A549 (cell line): Measurements from ENCODE around the gene BRCA2. TPM values are rescaled to one million over a fixed set of nuclear protein-coding genes. Genes with fewer than 3 reads are reported as not detected.

ENCODE experiments used
- ATAC-seq, 2 experiments: fragments of 200-7000 bp in 1 of 2; fragments of >200 bp in 1 of 2; cut with Nextera tagmentation in 1 of 2; cut with Tn5 transposase in 1 of 2; 3 replicates each; pipeline versions ENCODE4 v1.8.0 to v1.9.1; 2018 to 2020; ENCODE audit warnings: mild to moderate bottlenecking in 1 of 2, moderate library complexity in 1 of 2
- CTCF ChIA-PET: fragments of 300-600 bp; sonication (Branson Sonifier 250); formaldehyde crosslinking; extraction: SDS; loops from one replicate; lab custom pipeline; 2021; ENCODE audit warnings: antibody characterized with exemption, inconsistent platforms; lab: Yijun Ruan, JAX
- POLR2A ChIA-PET: fragments of 350-600 bp; formaldehyde crosslinking; extraction: SDS; loops from one replicate; lab custom pipeline; 2021; ENCODE audit warnings: antibody characterized with exemption, inconsistent platforms; lab: Yijun Ruan, JAX
- DNase-seq, 2 experiments: peaks; one replicate each; pipeline versions ENCODE4 v3.0.0 to v3.0.0-alpha.2; 2011 to 2016; ENCODE audit warnings: low read depth in 1 of 2, low spot score in 1 of 2
- FAIRE-seq: peaks from 2 replicates; lab custom pipeline; 2011; peaks lifted over from hg19 to GRCh38; lab: Jason Lieb, UNC
- H3K27ac ChIP-seq, 2 experiments: fragments of >200 bp; sonication (Bioruptor Twin); formaldehyde crosslinking; 3 replicates each; pipeline ENCODE4 v1.5.1; 2016 to 2017
- H3K4me1 ChIP-seq: fragments of >200 bp; sonication (Bioruptor Twin); formaldehyde crosslinking; 3 replicates; pipeline ENCODE4 v1.6.1; 2016
- H3K4me2 ChIP-seq: fragments of >200 bp; sonication (Bioruptor Twin); formaldehyde crosslinking; 3 replicates; pipeline ENCODE4 v1.6.1; 2016
- H3K4me3 ChIP-seq: fragments of >200 bp; sonication (Bioruptor Twin); formaldehyde crosslinking; 3 replicates; pipeline ENCODE4 v1.5.1; 2016
- H3K9me3 ChIP-seq: fragments of >200 bp; sonication (Bioruptor Twin); formaldehyde crosslinking; 3 replicates; pipeline ENCODE4 v1.6.1; 2016
- CBX2 ChIP-seq: fragments of 200-600 bp; sonication (generic); IDR thresholded peaks from 2 replicates; pipeline ENCODE4 v1.6.1; 2016; ENCODE audit warnings: low read depth, mild to moderate bottlenecking, borderline replicate concordance
- CEBPB ChIP-seq, 2 experiments: fragments of >200 bp in 1 of 2; sonication (Bioruptor Twin) in 1 of 2; formaldehyde crosslinking in 1 of 2; IDR thresholded peaks; 2 replicates each; pipeline ENCODE4 v1.6.1; 2012 to 2016
- CHD2 ChIP-seq: fragments of 150-350 bp; IDR thresholded peaks from 2 replicates; pipeline ENCODE4 v1.6.1; 2014; ENCODE audit warnings: low read length; ENCODE audit not compliant: partially characterized antibody
- EHF ChIP-seq: fragments of 250-450 bp; sonication (Bioruptor Pico); IDR thresholded peaks from 2 replicates; pipeline ENCODE4 v1.5.0; 2020; ENCODE audit warnings: mild to moderate bottlenecking
- FOXS1 ChIP-seq: fragments of 250-450 bp; sonication (Bioruptor Pico); IDR thresholded peaks from 2 replicates; pipeline ENCODE4 v1.5.0; 2020; ENCODE audit warnings: mild to moderate bottlenecking, moderate library complexity
- HDAC2 ChIP-seq: fragments of 200-600 bp; sonication (generic); IDR thresholded peaks from 2 replicates; pipeline ENCODE4 v1.6.1; 2016
- HES2 ChIP-seq: fragments of >200 bp; sonication (Bioruptor Twin); formaldehyde crosslinking; IDR thresholded peaks from 2 replicates; pipeline ENCODE4 v1.6.1; 2016
- HEYL ChIP-seq: fragments of 250-450 bp; sonication (Bioruptor Pico); IDR thresholded peaks from 2 replicates; pipeline ENCODE4 v1.8.0; 2021; ENCODE audit warnings: mild to moderate bottlenecking, moderate library complexity
- MYC ChIP-seq: IDR thresholded peaks from 2 replicates; pipeline ENCODE4 v1.6.1; 2012; ENCODE audit warnings: mild to moderate bottlenecking, inconsistent platforms, low read length, improper control_type of control experiment, borderline replicate concordance
- NFE2L2 ChIP-seq: fragments of 150-350 bp; conservative IDR thresholded peaks from 2 replicates; pipeline ENCODE4 v1.6.1; 2014; ENCODE audit warnings: low read length
- NPAS2 ChIP-seq: fragments of 250-450 bp; sonication (Bioruptor Pico); IDR thresholded peaks from 2 replicates; pipeline ENCODE4 v1.8.0; 2022; ENCODE audit warnings: mild to moderate bottlenecking, moderate library complexity, borderline replicate concordance
- PHF8 ChIP-seq: fragments of 200-600 bp; sonication (generic); IDR thresholded peaks from 2 replicates; pipeline ENCODE4 v1.6.1; 2016; ENCODE audit warnings: low read depth, mild to moderate bottlenecking, antibody characterized with exemption, moderate library complexity, borderline replicate concordance
- POLR2AphosphoS2 ChIP-seq: conservative IDR thresholded peaks from 2 replicates; pipeline ENCODE4 v1.6.1; 2012; ENCODE audit warnings: low read length, improper control_type of control experiment, inconsistent platforms
- RAD21 ChIP-seq, 2 experiments: fragments of >200 bp in 1 of 2; sonication (Bioruptor Twin) in 1 of 2; formaldehyde crosslinking in 1 of 2; IDR thresholded peaks in 1 of 2; conservative IDR thresholded peaks in 1 of 2; 2 replicates in 1 of 2; 3 replicates in 1 of 2; pipeline ENCODE4 v1.6.1; 2012 to 2018; ENCODE audit warnings: inconsistent platforms in 1 of 2
- RARB ChIP-seq: fragments of 250-450 bp; sonication (Bioruptor Pico); IDR thresholded peaks from 2 replicates; pipeline ENCODE4 v1.8.0; 2021; ENCODE audit warnings: mild to moderate bottlenecking, moderate library complexity
- SMC3 ChIP-seq: fragments of >200 bp; sonication (Bioruptor Twin); formaldehyde crosslinking; IDR thresholded peaks from 3 replicates; pipeline ENCODE4 v1.6.1; 2018; ENCODE audit warnings: inconsistent platforms
- USF2 ChIP-seq: fragments of 450-650 bp; IDR thresholded peaks from 2 replicates; pipeline ENCODE4 v1.6.1; 2014; ENCODE audit warnings: antibody characterized with exemption
- ZFP36 ChIP-seq: fragments of 450-650 bp; IDR thresholded peaks from 2 replicates; pipeline ENCODE4 v1.6.1; 2014; ENCODE audit warnings: borderline replicate concordance; ENCODE audit not compliant: partially characterized antibody
- ZNF302 ChIP-seq: fragments of 250-450 bp; sonication (Bioruptor Pico); IDR thresholded peaks from 2 replicates; pipeline ENCODE4 v1.9.0; 2021; ENCODE audit warnings: inconsistent platforms, mild to moderate bottlenecking, moderate library complexity
- WGBS: methylation state at CpG from one replicate; pipeline ENCODE4 v1.1.6; 2017; ENCODE audit errors: missing lambda C conversion rate; 5-methylcytosine and 5-hydroxymethylcytosine counted together
- polyA plus RNA-seq, 4 experiments: library from polyadenylated mRNA; depleted of rRNA in 3 of 4; stranded (reverse); fragments of >200 nt; fragmentation: RNase III in 1 of 4; extraction: RNeasy Plus Mini Kit Qiagen cat#74134 plus additional on column Dnase treatment in 1 of 4; gene quantifications; 2 replicates in 3 of 4; 3 replicates in 1 of 4; pipeline ENCODE4 v1.2.3, GENCODE V29; 2011 to 2017
- TF ChIP-seq, protein P1 (sequence below): fragments of >200 bp; sonication (Bioruptor Twin); formaldehyde crosslinking; IDR thresholded peaks from 3 replicates; pipeline ENCODE4 v1.5.1; 2016

The BRCA2 gene
- polyA plus RNA-seq, 2 of the 4 experiments (the other 2 are of a cell fraction): 2.6 to 4.6 TPM

- ATAC-seq (peak; percentile 81 to 92), DNase-seq (peak; percentile 5 to 49)
Observed at GRCh38 chr13:32310134-32310706, 5.1 kb upstream of the BRCA2 start.

DNA sequence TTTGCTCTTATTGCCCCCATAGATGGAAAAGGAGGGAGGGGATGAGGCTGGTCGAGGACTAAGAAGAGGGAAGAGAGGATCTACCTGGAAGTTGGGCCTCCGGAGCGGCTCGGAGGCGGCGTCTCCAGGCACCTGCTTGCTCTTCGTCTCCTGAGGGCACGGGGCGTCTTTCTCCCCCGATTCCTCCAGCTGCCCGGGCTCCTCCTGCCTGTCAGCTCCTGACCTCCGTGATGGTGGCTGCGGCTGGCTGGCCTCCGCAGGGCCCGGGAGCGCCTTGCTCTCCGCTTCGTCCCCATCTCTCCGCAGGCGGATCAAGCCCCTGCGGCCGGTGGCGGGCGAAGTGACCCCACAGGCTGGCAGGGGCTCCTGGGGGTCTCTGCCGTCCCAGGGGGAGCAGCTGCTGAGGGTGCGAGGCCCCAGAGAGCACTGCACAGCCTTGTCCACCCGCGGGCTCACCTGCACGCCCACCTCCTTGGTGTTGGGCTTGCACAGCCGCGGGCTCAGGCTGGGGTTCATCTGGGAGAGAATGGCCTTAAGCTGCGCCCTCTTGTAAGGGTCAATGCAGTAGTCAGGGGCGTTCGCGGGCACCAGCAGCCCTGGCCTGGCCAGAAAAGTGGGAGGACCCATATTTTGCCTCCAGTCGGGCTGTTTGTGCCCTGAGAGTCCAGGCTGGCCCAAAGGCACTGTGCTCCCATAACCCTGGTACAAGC is 4.0 kb upstream of the BRCA2 start:
- no peak overlapping the region for H3K4me3 ChIP-seq
- no peaks in the 10 kb centered on the region for H3K9me3 ChIP-seq
- H3K4me1 ChIP-seq: peaks cover 3% of the 10 kb centered on the region; the same call in 1 of the 3 replicates
- 76% methylated on average over 18 of the region's 36 CpGs for WGBS
- ATAC-seq (no peak), DNase-seq (no peak), FAIRE-seq (no peak)
- no peak overlapping the region for H3K27ac ChIP-seq
- no peak overlapping the region for H3K4me2 ChIP-seq
- CTCF ChIA-PET: interaction anchor here (1.2 to 2.1 kb wide), 4 partner anchors 9 to 406 kb away, joined by 4 to 13 read pairs (median 6); no protein-coding TSS in a partner anchor
- POLR2A ChIA-PET: no interaction called here
- TF ChIP-seq CHD2: no peak
- TF ChIP-seq ZFP36: no peak
- no peak for TF ChIP-seq ZNF302 (CRISPR knock-in tag)
- TF ChIP-seq FOXS1 (CRISPR knock-in tag): no peak
- no peak for TF ChIP-seq HES2
- TF ChIP-seq, protein P1, sequence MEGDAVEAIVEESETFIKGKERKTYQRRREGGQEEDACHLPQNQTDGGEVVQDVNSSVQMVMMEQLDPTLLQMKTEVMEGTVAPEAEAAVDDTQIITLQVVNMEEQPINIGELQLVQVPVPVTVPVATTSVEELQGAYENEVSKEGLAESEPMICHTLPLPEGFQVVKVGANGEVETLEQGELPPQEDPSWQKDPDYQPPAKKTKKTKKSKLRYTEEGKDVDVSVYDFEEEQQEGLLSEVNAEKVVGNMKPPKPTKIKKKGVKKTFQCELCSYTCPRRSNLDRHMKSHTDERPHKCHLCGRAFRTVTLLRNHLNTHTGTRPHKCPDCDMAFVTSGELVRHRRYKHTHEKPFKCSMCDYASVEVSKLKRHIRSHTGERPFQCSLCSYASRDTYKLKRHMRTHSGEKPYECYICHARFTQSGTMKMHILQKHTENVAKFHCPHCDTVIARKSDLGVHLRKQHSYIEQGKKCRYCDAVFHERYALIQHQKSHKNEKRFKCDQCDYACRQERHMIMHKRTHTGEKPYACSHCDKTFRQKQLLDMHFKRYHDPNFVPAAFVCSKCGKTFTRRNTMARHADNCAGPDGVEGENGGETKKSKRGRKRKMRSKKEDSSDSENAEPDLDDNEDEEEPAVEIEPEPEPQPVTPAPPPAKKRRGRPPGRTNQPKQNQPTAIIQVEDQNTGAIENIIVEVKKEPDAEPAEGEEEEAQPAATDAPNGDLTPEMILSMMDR: no peak
- TF ChIP-seq USF2: no peak
- no peak for TF ChIP-seq CBX2
- no peak for TF ChIP-seq NPAS2 (CRISPR knock-in tag)
- TF ChIP-seq MYC: no peak
- no peak for TF ChIP-seq CEBPB (IDR thresholded peaks at IDR 0.05)
- TF ChIP-seq PHF8: no peak
- TF ChIP-seq POLR2AphosphoS2: no peak
- no peak for TF ChIP-seq RARB (CRISPR knock-in tag)
- no peak for TF ChIP-seq EHF (CRISPR knock-in tag)
- TF ChIP-seq HDAC2: no peak
- no peak for TF ChIP-seq NFE2L2
- TF ChIP-seq HEYL (CRISPR knock-in tag): no peak

More at GRCh38 chr13:32310134-32310706, 5.1 kb upstream of the BRCA2 start:
- TF ChIP-seq, protein P1: peak; percentile 63
- TF ChIP-seq HEYL (CRISPR knock-in tag) (no peak), RAD21 (conservative IDR thresholded peaks at IDR 0.05 in 1 of 2, IDR thresholded peaks at IDR 0.05 in 1 of 2) (peak; percentile 45 to 61; a peak in 4 of 5 replicates), SMC3 (peak; percentile 67)
- CTCF ChIA-PET: interaction anchor here (1.2 to 2.1 kb wide), 2 partner anchors 8 to 401 kb away, joined by 4 to 13 read pairs; no protein-coding TSS in a partner anchor
- Histone ChIP-seq H3K4me3 (no peak overlapping the region), H3K4me2 (peak overlapping the region; percentile 64), H3K4me1 (peaks cover 3% of the 10 kb centered on the region; the same call in 1 of the 3 replicates), H3K9me3 (no peaks in the 10 kb centered on the region), H3K27ac (no peak overlapping the region)
- WGBS: 23% methylated on average over 12 of the region's 12 CpGs
- no peak for FAIRE-seq
- POLR2A ChIA-PET: no interaction called here
